Inflammatory macrophage treated with lipopolysaccharide for 1 hour (primary cell): ENCODE results near the gene CD96.

Source experiments
- DNase-seq, 2 donors: peaks; one replicate each; pipeline ENCODE4 v3.0.0-alpha.2; 2020 to 2022

CD96 gene

DNA sequence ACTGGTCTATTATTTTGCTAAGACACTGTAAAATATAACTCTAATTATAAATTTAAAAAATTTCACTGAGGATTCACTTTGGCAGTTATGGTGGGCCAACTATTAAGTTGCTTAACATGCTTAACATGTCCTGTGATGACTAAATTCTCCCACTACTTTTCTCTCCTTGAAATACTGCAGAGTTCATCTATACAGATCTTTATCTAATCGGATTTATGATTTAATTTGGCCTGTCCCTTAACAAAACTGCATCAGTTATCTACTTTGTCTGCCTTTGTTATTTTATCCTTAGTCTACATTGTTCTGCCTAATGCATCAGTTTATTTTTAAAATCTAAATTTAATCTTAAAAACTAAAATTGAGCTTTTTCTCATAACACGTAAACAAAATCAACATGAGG, 26.4 kb downstream of the CD96 start:
- DNase-seq, result no peak

DNA sequence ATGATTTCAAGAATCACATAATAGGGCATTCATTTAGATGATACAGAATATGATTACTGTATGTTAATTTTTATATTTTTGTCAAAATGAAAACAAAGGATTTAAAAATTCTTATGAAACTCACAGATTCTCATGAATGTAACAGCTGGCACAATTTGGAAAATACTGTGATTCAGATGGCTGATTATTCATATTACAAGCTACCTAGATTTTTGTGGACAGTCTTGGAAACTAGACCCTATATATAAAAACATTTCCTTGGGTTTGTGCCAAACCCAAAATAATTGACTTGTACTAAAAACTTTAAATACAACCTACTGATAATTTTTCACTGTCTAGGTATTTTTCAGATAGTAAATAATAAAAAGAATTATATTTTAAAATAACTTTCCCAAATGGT, 26.9 kb downstream of the CD96 start:
- DNase-seq, result no peak

DNA sequence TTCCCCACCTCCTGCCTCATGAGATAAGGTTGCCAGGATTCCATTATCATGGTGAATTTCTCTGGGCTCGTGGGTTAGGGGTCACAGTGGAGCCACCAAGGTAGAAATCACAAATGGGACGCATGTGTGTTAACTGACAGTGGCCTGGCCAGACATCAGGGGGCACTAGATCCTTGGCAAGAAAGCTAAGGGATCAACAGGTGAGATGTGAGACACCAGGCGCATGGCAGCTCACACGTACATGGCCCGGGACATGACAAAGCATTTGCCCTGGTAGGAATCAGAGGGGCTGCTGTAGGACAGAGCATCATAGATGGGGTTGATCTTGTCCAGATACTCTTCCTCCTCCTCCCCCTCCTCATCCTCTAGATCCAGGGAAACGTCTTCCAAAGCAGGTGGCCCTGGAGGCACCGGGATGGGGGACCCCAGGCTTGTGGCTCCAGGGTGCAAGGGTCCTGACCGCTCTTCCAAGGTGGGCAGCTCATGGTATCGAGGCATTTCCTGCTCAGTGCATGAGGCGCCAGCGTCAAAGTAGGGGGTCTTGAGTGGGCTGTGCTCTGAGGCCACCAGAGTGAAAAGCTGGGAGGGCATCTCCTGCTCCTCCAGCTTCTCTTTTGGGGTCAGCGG, 28.5 kb downstream of the CD96 start:
- no peak for DNase-seq

DNA sequence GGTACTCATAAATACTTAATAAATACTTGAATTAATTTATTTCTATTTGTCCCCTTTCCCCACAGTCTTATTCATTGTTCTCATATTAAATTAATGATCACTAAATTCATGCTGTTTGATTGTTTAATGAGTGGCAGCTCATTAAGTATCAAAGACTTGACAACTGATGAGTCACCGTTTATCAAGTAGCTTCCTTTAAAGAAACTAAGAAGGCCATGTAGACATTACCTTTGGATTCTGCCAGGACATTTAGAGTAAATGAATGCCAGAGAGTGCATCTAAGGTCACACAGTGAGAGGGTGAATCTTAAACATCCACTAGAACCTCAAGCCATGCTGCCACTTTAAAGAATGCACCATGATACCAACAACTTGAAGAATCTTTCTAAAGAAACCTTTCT, 29.3 kb downstream of the CD96 start:
- no peak for DNase-seq

DNA sequence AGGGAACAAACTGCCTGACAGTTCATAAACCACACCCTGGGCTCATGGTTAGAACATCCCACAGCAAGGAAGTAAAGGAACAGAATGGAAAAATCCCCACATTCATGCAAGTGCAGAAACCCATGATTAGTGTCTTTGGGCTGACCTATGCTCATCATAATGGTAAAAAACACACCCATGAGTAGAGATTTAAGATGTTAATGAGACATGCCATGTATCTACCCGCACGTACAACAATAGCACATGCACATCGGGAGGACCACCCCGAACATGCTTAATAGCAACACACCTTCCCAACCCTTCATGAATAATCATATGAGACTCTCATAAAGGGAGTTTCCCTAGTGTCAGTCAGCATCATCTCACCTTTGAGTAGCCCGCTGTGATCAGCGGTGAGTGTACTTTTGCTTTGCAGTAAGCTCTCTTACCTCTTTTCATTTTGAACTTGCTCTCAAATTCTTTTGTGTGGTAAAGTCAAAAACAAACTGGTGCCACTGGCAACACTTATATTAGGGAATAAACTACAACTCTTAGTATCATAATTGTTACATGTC, 30.0 kb downstream of the CD96 start:
- DNase-seq, result no peak

DNA sequence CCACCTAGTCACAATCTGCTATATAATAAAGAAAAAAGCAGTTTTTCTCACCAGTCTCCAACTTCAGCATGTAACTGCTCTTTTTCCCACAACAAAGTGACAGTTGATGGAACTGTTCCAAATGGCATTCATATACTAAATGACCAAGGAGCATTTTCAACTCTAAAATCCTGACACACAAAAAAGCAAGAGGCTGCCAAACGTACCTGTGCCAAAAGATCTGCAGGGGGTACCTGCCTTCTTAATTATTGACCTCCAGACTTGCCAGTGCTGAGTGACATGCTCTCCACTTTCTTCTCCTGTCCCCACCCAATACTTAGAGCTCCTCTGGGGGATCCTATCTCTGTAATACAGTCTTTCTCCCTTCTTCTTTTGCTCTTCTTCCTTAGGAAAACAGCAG, 35.1 kb downstream of the CD96 start:
- DNase-seq, result no peak

DNA sequence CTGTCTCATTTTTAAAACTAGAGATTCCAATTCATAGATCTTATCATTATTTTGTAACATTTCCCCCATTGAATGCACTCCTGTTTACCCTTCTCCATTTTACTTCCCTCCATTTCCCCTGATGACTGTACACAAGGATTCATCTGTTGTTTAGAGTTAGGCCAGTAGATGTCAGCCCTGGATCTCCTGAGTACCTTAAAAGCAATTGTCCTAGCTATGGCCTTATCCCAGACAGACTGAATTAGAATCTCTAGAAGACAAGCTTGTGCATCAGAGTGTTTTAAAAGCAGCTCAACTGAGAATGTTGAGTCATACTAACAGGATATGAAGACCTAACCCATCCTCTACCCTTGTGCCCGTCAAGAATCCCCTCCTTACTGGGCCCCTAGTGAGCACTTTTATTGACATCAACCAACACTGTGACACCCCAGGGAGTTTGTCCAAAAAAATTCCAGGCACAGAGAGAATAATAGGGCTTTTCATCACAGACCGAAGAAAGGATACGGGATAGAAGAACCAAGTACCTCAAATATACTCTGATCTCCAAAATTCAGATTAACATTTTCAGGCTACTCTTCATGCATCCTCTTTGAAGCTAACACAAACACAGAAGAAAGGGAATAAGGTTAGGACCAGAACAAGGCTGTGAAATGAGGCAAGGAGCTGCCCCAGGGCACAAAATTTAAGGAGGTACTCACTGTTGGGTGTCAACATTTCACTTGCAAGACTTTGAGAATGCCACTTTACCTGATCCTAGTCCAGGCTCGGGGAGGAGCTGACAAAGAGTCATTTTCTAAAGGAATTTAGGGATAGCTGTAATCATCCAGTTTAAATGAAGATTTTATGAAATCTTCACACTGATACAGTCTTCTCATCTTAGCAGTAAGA, 36.0 kb downstream of the CD96 start:
- DNase-seq, result peak in 1 of 2 donors; percentile 19

DNA sequence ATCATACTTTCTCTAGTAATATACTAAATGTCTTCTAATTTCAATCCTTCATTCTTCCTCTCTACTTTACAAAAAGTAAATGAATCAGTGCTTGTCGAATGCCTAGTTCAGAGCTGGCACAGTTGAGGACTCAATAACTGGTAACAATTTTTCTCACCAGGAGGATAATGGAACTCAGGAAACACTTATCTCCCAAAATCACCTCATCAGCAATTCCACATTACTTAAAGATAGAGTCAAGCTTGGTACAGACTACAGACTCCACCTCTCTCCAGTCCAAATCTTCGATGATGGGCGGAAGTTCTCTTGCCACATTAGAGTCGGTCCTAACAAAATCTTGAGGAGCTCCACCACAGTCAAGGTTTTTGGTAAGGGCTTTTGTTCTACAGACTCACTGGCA, 36.9 kb downstream of the CD96 start:
- DNase-seq, result no peak

DNA sequence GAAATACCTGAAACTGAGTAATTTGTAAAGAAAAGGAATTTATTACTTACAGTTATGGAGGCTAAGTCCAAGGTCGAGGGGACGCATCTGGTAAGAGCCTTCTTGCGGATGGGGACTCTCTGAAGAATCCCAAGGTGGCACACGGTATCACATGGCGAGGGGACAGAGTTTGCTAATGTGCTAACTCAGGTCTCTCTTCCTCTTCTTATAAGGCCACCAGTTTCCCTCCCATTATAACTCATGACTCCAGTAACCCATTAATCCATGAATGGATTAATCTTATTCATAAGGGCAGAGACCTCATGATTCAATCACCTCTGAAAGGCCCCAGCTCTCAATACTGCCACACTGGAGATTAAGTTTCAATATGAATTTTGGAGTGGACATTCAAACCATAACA, 37.5 kb downstream of the CD96 start:
- no peak for DNase-seq

DNA sequence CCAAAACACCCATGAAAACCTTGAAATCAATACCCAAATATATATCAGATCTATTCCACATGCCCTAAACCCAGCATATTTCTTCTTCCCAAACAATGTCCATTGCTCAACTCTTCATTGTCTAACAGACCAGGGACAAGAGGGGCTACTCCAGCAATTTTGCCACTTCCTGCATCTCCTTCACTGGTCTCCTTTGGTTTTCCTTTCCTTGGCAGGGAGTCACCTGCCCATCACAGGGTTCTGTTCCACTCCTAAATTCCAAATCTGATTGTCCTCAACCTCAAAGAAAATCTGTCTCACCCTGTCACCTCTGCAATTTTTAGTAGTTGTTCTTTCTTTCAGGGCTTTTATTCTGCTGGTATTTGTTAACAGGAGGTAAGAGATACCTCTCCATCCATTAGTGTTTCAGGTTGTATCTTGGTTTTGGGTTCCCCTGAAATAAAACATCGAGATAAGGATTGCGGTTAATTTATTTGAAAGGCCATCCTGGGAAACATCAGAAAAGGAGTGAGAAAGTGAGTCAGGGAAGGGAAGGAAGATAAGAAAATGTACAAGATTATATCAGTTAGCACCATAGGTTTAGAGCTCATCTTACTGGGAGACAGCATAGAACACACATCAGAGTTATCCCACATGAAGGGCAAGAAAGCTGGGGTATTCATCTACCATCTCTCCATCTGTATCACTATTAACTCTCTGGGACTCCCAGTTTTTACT, 39.6 kb downstream of the CD96 start:
- no peak for DNase-seq

DNA sequence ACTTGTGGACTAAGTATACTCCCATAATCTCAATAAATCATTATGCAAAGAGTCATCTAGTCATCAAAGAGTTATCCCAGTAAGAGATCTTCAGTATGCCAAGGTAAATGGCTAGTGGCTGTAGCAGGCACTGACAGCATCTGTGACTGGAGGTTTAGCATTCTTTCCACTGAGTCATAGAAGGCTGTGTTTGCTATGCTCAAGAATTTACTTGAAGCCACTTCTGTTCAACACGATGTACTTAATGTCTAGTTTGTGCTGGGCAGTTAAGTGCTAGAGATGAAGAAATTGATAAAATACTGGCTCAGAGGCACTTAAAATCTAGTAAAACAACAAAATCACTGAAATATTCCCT, 40.1 kb downstream of the CD96 start:
- no peak for DNase-seq

DNA sequence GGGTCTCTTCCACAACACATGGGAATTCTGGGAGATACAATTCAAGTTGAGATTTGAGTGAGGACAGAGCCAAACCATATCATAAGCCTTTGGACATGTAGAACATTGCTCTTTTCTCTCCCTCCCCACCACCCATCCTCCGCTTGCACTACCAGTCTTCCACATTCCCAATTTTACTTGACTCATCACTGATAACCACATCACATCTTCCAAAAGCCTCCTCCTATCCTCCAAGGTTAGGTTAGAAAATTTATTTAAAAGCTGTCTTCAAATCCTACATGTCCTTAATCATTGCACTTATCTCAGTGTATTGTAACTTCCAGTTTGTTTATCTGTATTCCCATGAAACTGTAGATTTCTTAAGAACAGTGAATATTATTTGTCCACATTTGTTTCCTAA, 42.7 kb downstream of the CD96 start:
- no peak for DNase-seq

DNA sequence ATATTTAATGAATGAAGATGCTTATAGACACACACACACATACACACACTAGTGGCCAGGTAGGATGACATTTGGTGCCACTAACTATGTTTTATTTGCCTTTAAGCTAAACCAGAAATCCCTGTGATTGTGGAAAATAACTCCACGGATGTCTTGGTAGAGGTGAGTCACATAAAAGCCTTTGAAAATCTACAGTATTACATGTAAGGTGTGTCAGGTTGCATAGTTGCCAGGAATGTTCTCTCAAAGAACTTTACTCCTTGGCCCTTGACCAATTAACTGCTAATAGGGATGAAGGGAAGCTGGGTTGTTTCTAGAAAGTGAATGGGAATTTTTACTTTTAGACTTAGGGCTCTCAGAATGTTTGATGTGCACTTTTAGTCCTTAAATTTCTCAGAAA, 43.2 kb downstream of the CD96 start:
- no peak for DNase-seq

DNA sequence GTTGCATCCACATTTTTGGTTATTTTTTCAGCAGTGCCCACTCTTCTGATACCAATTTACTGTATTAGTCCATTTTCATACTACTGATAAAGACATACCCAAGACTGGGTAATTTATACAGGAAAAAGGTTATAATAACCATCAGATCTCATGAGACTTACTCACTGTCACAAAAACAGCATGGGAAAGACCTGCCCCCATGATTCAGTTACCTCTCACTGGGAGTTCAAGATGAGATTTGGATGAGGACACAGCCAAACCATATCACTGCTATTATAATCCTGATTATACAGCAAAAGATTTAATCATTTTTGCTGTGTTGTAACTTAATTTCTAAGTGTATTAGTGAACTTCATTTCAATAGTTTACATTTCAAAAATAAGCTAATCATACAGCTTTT, 46.5 kb downstream of the CD96 start:
- no peak for DNase-seq

DNA sequence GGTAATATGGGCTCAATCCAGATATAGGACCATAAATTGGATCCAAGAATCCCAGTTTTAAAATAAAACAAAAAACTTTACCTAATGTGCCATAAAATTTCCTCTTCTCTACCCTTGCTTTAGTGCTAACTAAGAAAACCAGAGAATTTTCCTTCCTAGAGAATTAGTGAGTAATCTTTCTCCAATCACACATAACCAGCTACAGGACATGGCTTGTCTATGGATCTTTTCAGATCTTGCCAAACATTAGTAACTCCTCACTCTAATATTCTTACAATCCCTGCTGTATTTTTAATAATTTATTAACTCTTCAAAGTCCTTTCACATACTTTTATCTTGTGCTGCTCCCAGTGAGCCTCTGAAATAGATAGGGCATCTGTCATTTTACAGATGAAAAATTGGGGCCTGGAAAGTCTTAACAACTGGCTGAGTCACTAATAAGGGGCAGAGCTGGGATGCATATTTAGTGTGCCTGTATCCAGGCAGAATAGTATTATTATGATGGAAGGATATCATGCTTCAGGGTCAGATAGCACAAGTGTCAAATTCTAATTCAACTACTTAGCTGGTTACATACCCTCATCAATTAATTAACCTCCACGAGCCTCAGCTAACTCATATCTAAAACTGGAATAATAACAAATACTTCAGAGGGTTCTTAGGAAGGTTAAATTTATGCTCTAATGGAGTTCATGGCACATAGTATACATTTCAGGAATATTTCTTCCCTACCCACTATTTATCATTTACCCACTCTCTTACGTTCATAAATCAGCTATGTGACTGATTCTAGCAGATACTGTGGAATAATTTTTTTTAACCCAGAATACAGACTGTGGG, 47.5 kb downstream of the CD96 start:
- DNase-seq, result no peak

DNA sequence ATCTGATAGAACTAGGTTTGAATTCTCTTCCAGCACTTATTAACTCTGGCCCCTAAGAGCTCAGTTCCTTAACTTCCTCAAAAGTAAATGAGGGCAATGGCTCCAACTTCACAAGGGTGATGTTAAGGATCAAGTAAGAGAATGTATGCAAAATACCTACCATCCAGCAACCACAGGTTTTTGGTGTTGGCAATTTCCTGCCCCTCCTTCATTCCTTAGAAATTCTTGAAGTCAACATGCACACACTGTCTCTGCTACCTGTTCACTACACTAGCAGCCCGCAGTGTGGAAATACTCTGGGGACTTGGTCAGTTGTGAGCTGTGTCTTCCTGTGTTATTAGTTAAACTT, 48.1 kb downstream of the CD96 start:
- no peak for DNase-seq

DNA sequence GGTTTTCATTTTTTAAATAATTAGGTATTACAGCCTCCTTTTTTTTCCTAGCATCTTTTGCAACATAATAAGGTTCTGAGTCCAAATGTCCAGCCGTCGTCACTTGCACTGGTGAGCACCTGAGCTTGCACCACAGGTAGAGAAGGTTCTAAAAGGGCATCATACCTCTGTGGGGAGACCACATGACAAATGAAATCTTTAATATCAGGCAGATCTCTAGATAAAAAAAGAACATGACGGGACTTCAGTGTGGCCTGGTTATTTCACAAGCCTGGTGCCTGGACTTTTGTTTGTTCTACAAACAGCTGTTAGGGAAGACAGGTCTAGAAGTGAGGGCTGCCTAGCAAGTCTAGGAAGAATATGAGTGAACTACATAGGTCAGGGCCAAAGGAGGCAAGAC, 49.6 kb downstream of the CD96 start:
- no peak for DNase-seq

DNA sequence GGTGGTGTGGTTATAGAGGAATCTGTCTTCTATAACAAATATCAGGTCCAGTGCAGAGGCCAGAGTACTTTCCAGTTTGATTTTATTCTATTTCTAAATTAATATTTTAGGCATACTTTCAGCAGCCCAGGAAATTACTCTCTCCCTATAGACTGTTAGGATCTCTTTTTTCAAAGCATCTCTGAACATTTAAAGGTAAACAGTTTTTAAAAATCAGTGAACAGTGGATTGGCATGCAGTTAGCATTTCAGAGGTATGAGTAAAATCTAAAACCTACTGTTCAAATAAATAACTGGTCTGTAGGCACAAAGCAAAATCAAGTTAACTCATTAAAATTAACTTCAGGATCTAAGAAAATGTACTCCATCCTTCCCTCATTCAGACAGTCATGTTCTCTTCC, 50.1 kb downstream of the CD96 start:
- DNase-seq, result no peak

DNA sequence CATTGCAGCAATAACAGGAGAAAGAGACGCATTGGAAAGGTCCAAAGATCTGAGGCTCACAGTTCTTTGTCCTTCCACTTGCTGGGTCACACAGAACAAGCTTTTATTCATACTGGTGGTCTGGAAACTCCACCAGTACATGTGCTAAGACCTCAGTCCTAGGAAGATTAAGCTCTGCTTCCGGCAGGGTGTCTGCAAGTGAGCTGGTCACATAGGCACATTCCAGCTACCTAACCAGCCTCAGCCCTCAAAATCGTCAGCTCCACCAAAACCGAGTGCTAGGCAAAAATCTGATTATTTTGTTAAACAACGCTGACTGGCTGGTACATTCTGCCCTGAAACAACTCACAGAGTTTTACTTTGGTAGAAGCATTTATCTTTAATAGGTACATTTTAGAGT, 50.9 kb downstream of the CD96 start:
- no peak for DNase-seq

DNA sequence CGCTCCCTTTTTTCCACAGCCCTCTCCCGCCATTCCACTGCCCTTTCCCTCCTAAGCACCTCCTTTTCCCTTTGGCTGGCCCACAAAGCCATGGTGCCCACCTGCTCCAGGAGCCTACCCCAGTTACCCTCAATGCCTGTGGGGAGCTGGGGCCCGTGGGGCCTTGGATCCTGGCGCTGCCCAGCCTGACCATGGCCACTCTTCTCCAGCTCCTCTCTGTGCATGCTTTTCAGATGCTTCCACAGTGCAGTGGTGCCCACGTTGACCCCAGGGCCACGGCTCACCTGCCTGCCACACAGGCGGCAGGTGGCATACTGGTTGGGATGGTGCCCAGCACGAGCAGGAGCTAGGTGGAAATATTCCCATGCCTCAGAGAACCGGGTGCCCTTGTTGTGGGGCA, 51.7 kb downstream of the CD96 start:
- no peak for DNase-seq

DNA sequence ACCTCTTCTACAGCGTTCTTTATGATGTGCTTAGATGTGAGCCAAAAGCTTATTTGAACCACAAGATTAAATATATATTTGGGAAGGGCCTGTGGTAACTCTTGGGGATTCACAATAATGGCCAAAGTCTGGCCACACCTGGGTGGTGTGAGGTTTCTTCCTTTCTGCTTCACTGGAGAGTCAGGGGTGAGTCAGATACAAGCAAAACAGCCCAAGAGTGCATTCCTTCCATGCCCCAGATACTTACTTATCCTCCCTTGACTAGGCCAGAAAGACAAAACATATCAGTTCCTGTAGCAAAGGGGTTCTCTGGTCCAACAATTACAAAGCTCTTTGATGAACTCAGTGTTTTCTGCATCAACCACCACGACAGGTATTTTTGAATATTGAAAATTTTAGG, 52.2 kb downstream of the CD96 start:
- DNase-seq, result no peak

DNA sequence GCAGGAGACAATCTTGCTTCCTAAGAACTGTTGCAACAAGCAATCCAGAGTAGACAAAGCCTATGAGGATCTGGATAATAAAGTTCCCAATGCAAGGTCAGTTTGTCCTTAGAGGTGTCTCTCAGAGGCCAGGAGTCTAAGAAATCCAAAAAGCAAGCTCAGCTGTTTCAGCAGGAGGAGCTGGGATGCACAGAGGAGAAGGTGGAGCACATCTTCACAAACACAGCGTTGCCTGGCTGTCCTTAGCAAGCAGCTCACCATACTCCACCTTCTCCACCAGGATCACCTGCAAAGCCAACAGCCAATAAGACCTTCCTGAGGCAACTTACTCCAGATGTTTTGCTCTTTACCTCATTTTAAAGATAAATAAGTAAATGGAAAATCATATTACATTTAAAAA, 52.8 kb downstream of the CD96 start:
- no peak for DNase-seq

DNA sequence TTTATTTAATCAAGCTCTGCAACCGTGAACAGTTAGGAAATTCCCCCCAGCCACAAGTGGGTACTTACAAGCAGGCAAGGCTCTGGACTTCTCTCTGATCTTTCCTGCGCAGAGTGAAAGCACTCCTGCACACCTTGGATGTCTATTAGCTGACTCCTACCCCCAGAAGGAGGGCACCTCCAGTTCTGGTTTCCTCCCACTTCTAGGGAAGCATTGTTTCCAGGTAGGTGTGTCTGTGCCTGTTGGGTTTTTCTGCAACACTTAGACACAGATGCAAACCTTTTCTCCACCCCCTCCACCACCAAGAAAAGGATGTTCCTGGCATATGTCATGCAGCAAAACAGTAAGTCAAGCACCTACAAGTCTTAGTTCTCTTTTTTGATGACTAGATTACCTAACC, 53.2 kb downstream of the CD96 start, which contains the start of gene ZBED2:
TSS of gene ZBED2 (minus strand) at position 115 of the 400 bp plus-strand sequence. CDS start 1,145 bp downstream, outside the sequence.
- DNase-seq, result no peak
